GM06990 (cell line): Measurements from ENCODE around the gene MCU.

Experiments
- DNase-seq: peaks from one replicate; pipeline ENCODE4 v3.0.0-alpha.2; 2011; ENCODE audit not compliant: insufficient read length; ENCODE audit errors: extremely low read depth
- H3K27me3 ChIP-seq: replicated peaks from 2 replicates; pipeline ENCODE4 v1.6.0; 2011; ENCODE audit warnings: low read length; ENCODE audit not compliant: control insufficient read depth, insufficient read depth
- H3K36me3 ChIP-seq: 2 replicates; pipeline ENCODE4 v1.5.1; 2011; ENCODE audit warnings: low read length; ENCODE audit not compliant: control insufficient read depth, insufficient read depth
- H3K4me3 ChIP-seq: replicated peaks from 2 replicates; pipeline ENCODE4 v1.5.1; 2011; ENCODE audit warnings: low read depth, mild to moderate bottlenecking, control low read depth, low read length
- CTCF ChIP-seq: IDR thresholded peaks from 2 replicates; pipeline ENCODE4 v1.5.1; 2011; ENCODE audit warnings: low read length, control low read depth, mild to moderate bottlenecking, inconsistent platforms; ENCODE audit not compliant: insufficient read depth, poor library complexity, severe bottlenecking

The MCU gene

GRCh38 chr10:72742092-72742491, 50.1 kb downstream of the MCU start:
- Histone ChIP-seq H3K27me3 (no peaks in the 10 kb centered on the region), H3K36me3 (no peaks in the 10 kb centered on the region), H3K4me3 (no peak overlapping the region)
- TF ChIP-seq CTCF, result no peak
- no peak for DNase-seq

GRCh38 chr10:72742797-72743196, 50.9 kb downstream of the MCU start:
- DNase-seq, result no peak
- Histone ChIP-seq H3K27me3 (no peaks in the 10 kb centered on the region), H3K36me3 (no peaks in the 10 kb centered on the region), H3K4me3 (no peak overlapping the region)
- no peak for TF ChIP-seq CTCF

- Histone ChIP-seq H3K4me3 (no peak overlapping the region), H3K36me3 (no peaks in the 10 kb centered on the region), H3K27me3 (no peaks in the 10 kb centered on the region)
- TF ChIP-seq CTCF, result no peak
- DNase-seq, result no peak
Measured at GRCh38 chr10:72744566-72744965, 52.6 kb downstream of the MCU start.

GRCh38 chr10:72746426-72747363, 54.8 kb downstream of the MCU start:
- no peak for DNase-seq
- no peaks in the 10 kb centered on the region for H3K27me3 ChIP-seq
- no peaks in the 10 kb centered on the region for H3K36me3 ChIP-seq
- H3K4me3 ChIP-seq, result no peak overlapping the region
- TF ChIP-seq CTCF, result no peak

- no peak for TF ChIP-seq CTCF
- Histone ChIP-seq H3K4me3 (no peak overlapping the region), H3K27me3 (no peaks in the 10 kb centered on the region), H3K36me3 (no peaks in the 10 kb centered on the region)
- DNase-seq, result no peak
Measured at GRCh38 chr10:72747521-72747920, 55.6 kb downstream of the MCU start.
